EH (cell line): ENCODE data around the gene DCAKD.

Source experiments
- DNase-seq: peaks from one replicate; pipeline ENCODE4 v3.0.0-alpha.2; 2015; ENCODE audit warnings: low read depth

DCAKD gene

GRCh38 chr17:45030733-45031132, 20.7 kb downstream of the DCAKD start:
- DNase-seq: no peak

GRCh38 chr17:45029758-45030423, 21.5 kb downstream of the DCAKD start:
- DNase-seq: no peak

- no peak for DNase-seq
Observed at GRCh38 chr17:45029096-45029495, 22.3 kb downstream of the DCAKD start.

DNA sequence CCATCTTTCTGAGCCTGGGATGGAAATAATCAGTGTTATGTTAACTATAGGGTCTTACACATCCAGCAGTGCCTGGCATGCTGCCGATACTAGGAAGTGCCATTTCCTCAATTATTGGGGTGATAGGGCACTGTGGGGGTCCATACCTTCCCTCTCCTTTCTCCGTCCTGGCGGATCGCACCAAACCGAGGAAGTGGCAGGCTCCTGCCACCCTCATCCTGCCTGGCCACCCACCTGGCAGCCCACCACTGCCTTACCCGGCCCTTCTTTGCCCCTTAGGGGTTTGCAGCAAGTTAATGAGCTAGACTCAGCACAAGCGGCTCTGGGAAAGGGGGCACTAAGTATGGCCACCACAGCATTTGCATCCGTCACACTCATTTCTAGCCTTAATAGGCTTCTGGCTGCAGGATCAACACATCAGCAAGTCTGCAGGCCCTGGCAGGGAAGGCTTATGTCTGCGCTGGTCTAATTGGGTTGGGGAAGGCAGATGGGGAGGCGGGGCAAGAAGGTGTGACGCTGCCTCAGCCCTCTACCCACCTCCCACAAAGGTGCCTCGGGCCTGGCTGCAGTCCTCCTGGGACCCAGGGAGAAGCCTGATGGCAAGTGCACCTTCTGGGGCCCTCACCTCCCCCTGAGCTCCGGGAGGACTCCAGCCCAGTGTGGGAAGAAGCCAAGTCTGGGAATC, 28.6 kb downstream of the DCAKD start:
- DNase-seq: no peak

GRCh38 chr17:45022288-45022648, 29.2 kb downstream of the DCAKD start:
- DNase-seq: no peak

- DNase-seq: peak; percentile 66
Observed at GRCh38 chr17:45021607-45022287, 29.7 kb downstream of the DCAKD start.

DNA sequence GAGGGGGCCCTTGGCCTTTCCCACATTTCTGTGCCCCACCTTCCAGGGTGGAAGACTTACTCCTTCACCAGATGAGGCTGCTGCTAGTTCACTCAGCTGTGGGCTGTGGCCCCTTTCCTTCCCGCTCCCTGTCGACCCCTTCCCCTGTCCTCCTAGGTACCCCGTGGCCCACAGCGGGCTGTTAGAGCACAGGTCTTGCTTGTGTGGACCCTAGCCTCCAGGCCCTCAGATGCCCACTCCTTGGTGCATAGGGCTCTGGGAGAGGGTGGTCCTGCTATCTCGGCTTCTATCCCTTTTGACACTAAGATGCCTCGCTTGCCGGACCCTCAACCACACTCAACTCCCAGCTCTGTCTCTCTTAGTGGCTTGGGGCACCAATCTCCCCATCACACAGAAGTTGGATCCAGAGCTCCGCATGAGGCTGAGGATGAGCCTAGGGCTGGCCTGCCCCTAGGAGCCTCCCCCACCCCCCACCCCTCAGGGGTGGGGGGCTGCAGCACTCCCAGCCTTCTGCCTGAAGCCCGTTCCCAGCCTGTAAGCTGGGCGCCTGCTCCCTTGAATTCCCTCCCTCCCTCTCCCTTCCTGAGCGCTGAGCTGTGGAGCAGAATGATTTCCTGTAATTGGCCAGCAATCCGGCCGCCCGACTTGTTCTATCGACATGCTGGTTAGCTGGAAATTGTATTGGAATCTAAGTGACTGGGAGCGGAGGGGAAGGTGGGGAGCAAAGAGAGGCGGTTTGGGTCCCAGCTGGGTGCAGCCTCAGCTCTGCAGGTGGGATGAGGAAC, 30.9 kb downstream of the DCAKD start:
- peak; percentile 36 for DNase-seq

GRCh38 chr17:45018848-45019711, 32.4 kb downstream of the DCAKD start:
- peak; percentile 70 for DNase-seq

- no peak for DNase-seq
Observed at GRCh38 chr17:45018514-45018847, 33.0 kb downstream of the DCAKD start.

DNA sequence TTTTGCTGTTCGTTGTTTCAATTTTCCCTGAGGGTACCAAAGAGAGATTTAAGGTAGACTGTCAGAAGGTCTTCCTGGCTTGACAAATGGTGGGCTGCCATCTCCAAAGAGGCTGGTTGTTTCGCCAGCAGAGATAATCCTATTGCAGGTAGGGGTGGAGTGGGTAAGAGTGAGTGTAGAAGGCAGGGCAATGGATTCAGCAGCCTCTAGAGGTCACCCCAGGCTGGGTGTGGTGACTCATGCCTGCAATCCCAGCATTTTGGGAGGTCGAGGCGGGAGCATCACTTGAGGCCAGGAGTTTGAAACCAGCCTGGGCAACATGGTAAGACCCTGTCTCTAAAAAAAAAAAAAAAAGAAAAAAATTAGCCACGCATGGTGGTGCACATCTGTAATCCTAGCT, 34.6 kb downstream of the DCAKD start:
- peak; percentile 41 for DNase-seq

GRCh38 chr17:45016237-45016636, 35.2 kb downstream of the DCAKD start:
- no peak for DNase-seq

DNA sequence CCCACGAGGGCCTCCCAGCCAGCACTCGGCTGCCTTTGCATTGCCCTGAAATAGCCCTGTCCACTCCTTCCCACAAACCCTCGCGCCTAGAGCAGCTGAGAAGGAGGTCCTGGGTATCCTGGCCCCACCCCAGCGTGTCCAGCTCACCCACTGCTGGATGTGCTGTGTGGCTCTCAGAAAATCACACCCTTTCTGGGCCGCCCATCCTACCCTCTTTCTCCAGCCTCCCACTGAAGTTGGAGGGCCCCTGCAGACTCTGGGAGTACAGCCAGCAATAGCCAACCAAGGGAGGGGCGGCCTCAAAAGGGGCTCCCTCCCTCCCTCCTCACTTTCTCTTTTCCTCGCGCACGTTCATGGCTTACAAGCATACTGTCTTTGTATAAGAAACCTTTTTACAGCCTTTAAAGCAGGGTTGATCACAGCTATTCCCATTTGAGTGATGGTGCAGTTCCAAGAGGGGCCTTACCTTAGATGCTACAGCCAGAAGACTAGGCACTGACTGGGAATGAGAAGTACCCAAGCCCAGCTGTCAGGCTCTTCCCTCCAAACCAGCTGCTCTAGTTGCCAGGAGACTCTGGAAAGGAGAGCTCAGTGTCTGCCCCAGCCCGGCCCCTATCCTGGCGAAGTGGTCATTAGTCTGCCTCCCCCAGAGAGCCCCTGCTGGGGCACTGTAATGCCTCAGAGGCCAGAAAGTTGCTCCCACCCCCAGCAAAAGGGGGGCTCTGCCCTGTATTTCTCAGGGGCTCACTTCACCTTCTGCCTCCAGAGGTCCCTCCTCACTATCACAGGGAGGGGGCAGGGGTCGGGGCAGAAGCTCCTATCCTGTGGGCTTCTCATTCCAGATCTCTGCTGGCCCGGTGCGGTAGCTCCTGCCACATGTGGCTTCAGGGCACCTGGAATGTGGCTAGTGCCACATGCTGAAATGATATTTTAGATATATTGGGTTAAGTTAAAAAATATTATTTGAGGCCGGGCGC, 38.1 kb downstream of the DCAKD start:
- DNase-seq: no peak

DNA sequence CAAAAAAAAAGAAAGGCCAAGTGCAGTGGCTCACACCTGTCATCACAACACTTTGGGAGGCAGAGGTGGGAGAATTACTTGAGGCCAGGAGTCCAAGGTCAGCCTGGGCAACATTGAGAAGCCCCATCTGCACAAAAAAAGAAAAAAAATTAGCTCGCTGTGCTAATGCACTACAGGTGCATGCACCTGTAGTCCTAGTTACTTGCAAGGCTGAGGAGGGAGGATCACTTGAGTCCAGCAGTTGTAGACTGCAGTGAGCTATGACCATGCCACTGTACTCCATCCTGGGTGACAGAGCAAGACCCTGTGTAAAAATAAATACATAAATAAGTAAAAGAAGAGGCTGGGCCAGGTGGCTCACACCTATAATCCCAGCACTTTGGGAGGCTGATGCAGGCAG, 39.7 kb downstream of the DCAKD start:
- no peak for DNase-seq

DNA sequence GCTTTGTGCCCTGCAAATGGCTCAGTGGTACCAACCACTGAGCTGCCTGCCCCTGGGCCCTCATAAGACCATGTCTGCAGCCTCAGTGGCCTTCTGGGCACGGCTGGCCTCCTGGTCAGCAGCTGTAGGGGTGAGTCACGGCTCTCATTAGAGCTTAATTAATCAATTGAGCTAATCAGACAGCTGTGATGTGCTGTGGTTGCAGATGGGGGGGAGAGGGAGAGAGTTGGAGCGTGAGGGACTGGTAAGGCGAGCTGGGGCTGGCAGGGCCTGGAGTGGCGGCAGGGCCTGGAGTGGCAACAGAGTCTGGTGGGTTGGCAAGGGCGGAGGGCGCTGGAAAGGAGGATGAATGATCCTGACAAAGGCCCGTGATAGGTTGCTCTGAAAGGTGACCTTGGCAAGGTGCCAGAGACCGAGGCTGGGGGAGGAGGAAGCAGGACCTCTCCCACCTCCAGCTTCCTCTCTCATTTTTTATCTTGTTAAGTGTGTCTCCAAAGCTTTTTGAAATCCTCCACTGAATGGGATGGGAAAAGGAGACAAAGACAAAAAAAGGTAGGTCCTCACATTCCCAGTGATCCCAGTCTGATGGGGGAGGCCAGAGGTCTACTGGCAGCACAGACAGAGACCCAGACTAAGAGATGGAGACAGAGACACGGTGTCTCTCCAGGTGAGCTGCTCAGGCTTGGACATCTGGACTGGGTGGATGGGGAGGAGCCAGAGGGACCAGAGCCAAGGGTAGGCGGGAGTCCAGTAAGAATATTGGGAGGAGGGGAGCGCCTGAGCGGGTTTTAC, 41.6 kb downstream of the DCAKD start:
- no peak for DNase-seq

GRCh38 chr17:45008216-45008615, 43.2 kb downstream of the DCAKD start:
- DNase-seq: no peak

DNA sequence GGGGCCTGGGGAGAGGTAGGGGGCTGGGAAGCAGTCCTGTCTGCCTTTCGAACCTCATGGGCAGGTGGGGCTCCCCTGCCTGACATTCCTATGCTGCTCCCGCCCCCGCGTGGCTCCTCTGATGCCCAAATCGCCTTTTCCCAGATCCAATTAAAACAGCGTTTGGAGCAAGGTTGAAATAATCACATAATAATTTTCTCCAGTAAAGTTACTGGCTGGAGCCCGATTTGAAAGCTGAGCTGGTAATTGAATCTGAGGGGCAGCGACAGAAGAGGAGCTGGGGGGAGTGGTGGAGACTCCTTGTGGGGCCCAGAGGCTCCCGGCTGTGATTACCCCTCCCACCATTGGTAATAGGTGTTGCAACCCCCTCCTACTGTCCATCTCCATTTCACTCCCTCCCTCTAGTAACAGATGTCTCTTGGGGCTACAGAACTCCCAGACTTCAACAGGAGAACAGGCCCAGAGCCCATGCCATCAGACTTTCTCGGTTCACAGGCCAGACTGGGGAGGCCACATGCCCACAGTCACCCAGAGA, 44.4 kb downstream of the DCAKD start:
- no peak for DNase-seq

- DNase-seq: no peak
Observed at GRCh38 chr17:45005700-45006099, 45.7 kb downstream of the DCAKD start.

DNA sequence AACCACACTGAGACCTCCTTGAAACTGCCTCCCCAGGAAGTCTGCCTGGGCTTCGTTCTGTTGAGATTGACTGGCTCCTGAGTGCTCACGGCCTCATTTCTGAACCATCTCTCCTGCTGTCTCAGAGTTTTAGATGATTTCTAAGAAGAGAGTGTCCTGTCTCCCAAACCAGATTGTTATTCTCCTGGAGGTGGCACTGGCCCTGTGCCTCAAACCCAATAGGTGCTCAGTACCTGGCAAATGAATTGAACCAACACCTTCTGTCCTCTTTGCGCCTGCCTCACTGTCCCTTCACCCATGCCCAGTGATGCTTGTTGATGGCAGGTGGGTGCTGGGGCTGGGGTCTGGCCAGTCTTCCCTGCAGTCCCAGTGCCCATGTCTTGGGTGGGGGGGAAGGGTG, 47.0 kb downstream of the DCAKD start:
- no peak for DNase-seq

DNA sequence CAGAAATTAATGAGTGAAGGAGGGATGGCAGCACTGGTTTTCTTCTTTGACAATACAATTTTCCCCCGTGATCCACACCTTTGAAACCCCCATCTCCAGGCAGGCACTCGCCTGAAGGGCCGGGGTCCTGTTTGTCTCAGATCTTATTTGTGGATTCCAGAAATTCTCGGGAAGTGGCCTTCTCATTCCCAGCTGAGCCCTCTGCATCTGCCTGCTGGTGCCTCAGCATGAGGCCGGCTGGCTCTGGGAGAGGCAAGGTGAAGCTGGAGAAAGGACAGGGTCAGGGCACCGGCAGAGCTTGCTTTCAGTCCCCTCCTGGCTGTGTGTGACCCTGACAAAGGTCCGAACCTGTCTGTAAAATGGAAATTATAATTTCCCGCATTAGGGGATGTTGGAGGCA, 47.6 kb downstream of the DCAKD start:
- DNase-seq: no peak
